ENCODE data around the gene LRBA.
"Not testable (repeated sequence)": the region's sequence is repeated elsewhere in the genome, so short reads cannot be mapped to it uniquely, and the experiment has no call there.

Gene LRBA

GRCh38 chr4:150742930-150743329 is 272.2 kb downstream of the LRBA start:
- not testable (repeated sequence) for H3K36me3 ChIP-seq (ENCODE audit: insufficient read depth, low read length); H3K9ac ChIP-seq (ENCODE audit: low read depth, low read length); H3K9me3 ChIP-seq (ENCODE audit: control insufficient read depth, insufficient read depth, low read length); H3K4me1 ChIP-seq (ENCODE audit: insufficient read depth, low read length)

GRCh38 chr4:150739591-150739990 is 275.5 kb downstream of the LRBA start:
- H3K9ac ChIP-seq (ENCODE audit: low read depth, low read length) = no peak overlapping the region
- H3K9me3 ChIP-seq (ENCODE audit: control insufficient read depth, insufficient read depth, low read length) = no peaks in the 10 kb centered on the region
- H3K4me1 ChIP-seq (ENCODE audit: insufficient read depth, low read length) = peaks cover 5% of the 10 kb centered on the region
- no peaks in the 10 kb centered on the region for H3K36me3 ChIP-seq (ENCODE audit: insufficient read depth, low read length)

GRCh38 chr4:150725957-150726523 is 289.0 kb downstream of the LRBA start:
- Histone ChIP-seq H3K9me3 (ENCODE audit: control insufficient read depth, insufficient read depth, low read length) (no peaks in the 10 kb centered on the region; the same call in 1 of the 2 replicates), H3K4me1 (ENCODE audit: insufficient read depth, low read length) (no peaks in the 10 kb centered on the region), H3K36me3 (ENCODE audit: insufficient read depth, low read length) (no peaks in the 10 kb centered on the region), H3K9ac (ENCODE audit: low read depth, low read length) (no peak overlapping the region)

GRCh38 chr4:150723727-150724411 is 291.2 kb downstream of the LRBA start:
- H3K9ac ChIP-seq (ENCODE audit: low read depth, low read length) = no peak overlapping the region
- no peaks in the 10 kb centered on the region for H3K36me3 ChIP-seq (ENCODE audit: insufficient read depth, low read length)
- H3K9me3 ChIP-seq (ENCODE audit: control insufficient read depth, insufficient read depth, low read length) = no peaks in the 10 kb centered on the region; the same call in 1 of the 2 replicates
- no peaks in the 10 kb centered on the region for H3K4me1 ChIP-seq (ENCODE audit: insufficient read depth, low read length)

GRCh38 chr4:150722908-150723362 is 292.1 kb downstream of the LRBA start:
- Histone ChIP-seq H3K36me3 (ENCODE audit: insufficient read depth, low read length) (no peaks in the 10 kb centered on the region), H3K4me1 (ENCODE audit: insufficient read depth, low read length) (no peaks in the 10 kb centered on the region), H3K9me3 (ENCODE audit: control insufficient read depth, insufficient read depth, low read length) (no peaks in the 10 kb centered on the region; the same call in 1 of the 2 replicates), H3K9ac (ENCODE audit: low read depth, low read length) (no peak overlapping the region)

- no peak overlapping the region for H3K9ac ChIP-seq (ENCODE audit: low read depth, low read length)
- no peaks in the 10 kb centered on the region for H3K36me3 ChIP-seq (ENCODE audit: insufficient read depth, low read length)
- H3K4me1 ChIP-seq (ENCODE audit: insufficient read depth, low read length) = no peaks in the 10 kb centered on the region
- H3K9me3 ChIP-seq (ENCODE audit: control insufficient read depth, insufficient read depth, low read length) = no peaks in the 10 kb centered on the region
These were observed 294.0 kb downstream of the LRBA start for GRCh38 chr4:150720973-150721518.

GRCh38 chr4:150717952-150718351 is 297.1 kb downstream of the LRBA start:
- no peaks in the 10 kb centered on the region for H3K9me3 ChIP-seq (ENCODE audit: control insufficient read depth, insufficient read depth, low read length)
- no peaks in the 10 kb centered on the region for H3K4me1 ChIP-seq (ENCODE audit: insufficient read depth, low read length)
- no peaks in the 10 kb centered on the region for H3K36me3 ChIP-seq (ENCODE audit: insufficient read depth, low read length)

GRCh38 chr4:150714462-150715438 is 300.3 kb downstream of the LRBA start:
- no peaks in the 10 kb centered on the region for H3K36me3 ChIP-seq (ENCODE audit: insufficient read depth, low read length)
- no peak overlapping the region for H3K9ac ChIP-seq (ENCODE audit: low read depth, low read length)
- no peaks in the 10 kb centered on the region for H3K9me3 ChIP-seq (ENCODE audit: control insufficient read depth, insufficient read depth, low read length)
- no peaks in the 10 kb centered on the region for H3K4me1 ChIP-seq (ENCODE audit: insufficient read depth, low read length)

More at GRCh38 chr4:150717952-150718351, 297.1 kb downstream of the LRBA start:
- H3K9ac ChIP-seq (ENCODE audit: low read depth, low read length) = no peak overlapping the region

GRCh38 chr4:150713251-150713650 is 301.8 kb downstream of the LRBA start:
- Histone ChIP-seq H3K9ac (ENCODE audit: low read depth, low read length) (no peak overlapping the region), H3K4me1 (ENCODE audit: insufficient read depth, low read length) (no peaks in the 10 kb centered on the region), H3K9me3 (ENCODE audit: control insufficient read depth, insufficient read depth, low read length) (no peaks in the 10 kb centered on the region), H3K36me3 (ENCODE audit: insufficient read depth, low read length) (no peaks in the 10 kb centered on the region)

GRCh38 chr4:150710770-150711375 is 304.2 kb downstream of the LRBA start:
- no peaks in the 10 kb centered on the region for H3K9me3 ChIP-seq (ENCODE audit: control insufficient read depth, insufficient read depth, low read length)
- H3K4me1 ChIP-seq (ENCODE audit: insufficient read depth, low read length) = no peaks in the 10 kb centered on the region
- no peaks in the 10 kb centered on the region for H3K36me3 ChIP-seq (ENCODE audit: insufficient read depth, low read length)
- H3K9ac ChIP-seq (ENCODE audit: low read depth, low read length) = no peak overlapping the region

GRCh38 chr4:150708004-150708403 is 307.1 kb downstream of the LRBA start:
- H3K9ac ChIP-seq (ENCODE audit: low read depth, low read length) = no peak overlapping the region
- no peaks in the 10 kb centered on the region for H3K36me3 ChIP-seq (ENCODE audit: insufficient read depth, low read length)
- no peaks in the 10 kb centered on the region for H3K4me1 ChIP-seq (ENCODE audit: insufficient read depth, low read length)
- no peaks in the 10 kb centered on the region for H3K9me3 ChIP-seq (ENCODE audit: control insufficient read depth, insufficient read depth, low read length)

GRCh38 chr4:150699599-150699998 is 315.5 kb downstream of the LRBA start:
- Histone ChIP-seq H3K36me3 (ENCODE audit: insufficient read depth, low read length) (no peaks in the 10 kb centered on the region), H3K9ac (ENCODE audit: low read depth, low read length) (no peak overlapping the region), H3K4me1 (ENCODE audit: insufficient read depth, low read length) (peaks cover under 1% of the 10 kb centered on the region), H3K9me3 (ENCODE audit: control insufficient read depth, insufficient read depth, low read length) (no peaks in the 10 kb centered on the region)

- no peaks in the 10 kb centered on the region for H3K36me3 ChIP-seq (ENCODE audit: insufficient read depth, low read length)
- no peaks in the 10 kb centered on the region for H3K9me3 ChIP-seq (ENCODE audit: control insufficient read depth, insufficient read depth, low read length)
- peaks cover 8% of the 10 kb centered on the region for H3K4me1 ChIP-seq (ENCODE audit: insufficient read depth, low read length)
- H3K9ac ChIP-seq (ENCODE audit: low read depth, low read length) = no peak overlapping the region
These were observed 319.9 kb downstream of the LRBA start for GRCh38 chr4:150695162-150695561.

GRCh38 chr4:150694438-150694837 is 320.6 kb downstream of the LRBA start:
- Histone ChIP-seq H3K4me1 (ENCODE audit: insufficient read depth, low read length) (peaks cover 8% of the 10 kb centered on the region), H3K36me3 (ENCODE audit: insufficient read depth, low read length) (no peaks in the 10 kb centered on the region), H3K9me3 (ENCODE audit: control insufficient read depth, insufficient read depth, low read length) (no peaks in the 10 kb centered on the region), H3K9ac (ENCODE audit: low read depth, low read length) (no peak overlapping the region; the same call in 1 of the 2 replicates)

Measured in ES-I3 (cell line).